ENCODE measurements around the gene POLR1E. TPM values are rescaled to one million over a fixed set of nuclear protein-coding genes. Genes with fewer than 3 reads are reported as not detected.

The POLR1E gene
- total and polyA plus RNA-seq, 10 of the 15 experiments (the other 5 are each of a cell fraction or from before 2014, with no cell fraction given): 13.7 to 71.3 (median 50.4) TPM

- TF ChIP-seq RAD21 (IDR thresholded peaks at IDR 0.05; ENCODE audit: insufficient read depth, low read depth, low read length): no peak
- no peak for TF ChIP-seq NFIC (IDR thresholded peaks at IDR 0.05; ENCODE audit: low read depth, low read length)
- no peak for TF ChIP-seq RCOR1 (conservative IDR thresholded peaks at IDR 0.05; ENCODE audit: low read depth, low read length)
- TF ChIP-seq MLLT1 (IDR thresholded peaks at IDR 0.05): no peak
- TF ChIP-seq JUND (IDR thresholded peaks at IDR 0.05; ENCODE audit: low read depth, low read length): no peak
- TF ChIP-seq E2F4 (IDR thresholded peaks at IDR 0.05; ENCODE audit: low read depth, low read length): no peak
- no peak for TF ChIP-seq NR2C2 (IDR thresholded peaks at IDR 0.05; ENCODE audit: borderline replicate concordance, control insufficient read depth, insufficient read length, low read depth)
- no peak for TF ChIP-seq CEBPB (IDR thresholded peaks at IDR 0.05; ENCODE audit: borderline replicate concordance in 1 of 2, low read depth in 2 of 2, low read length in 2 of 2)
- TF ChIP-seq KDM1A (IDR thresholded peaks at IDR 0.05; ENCODE audit: borderline replicate concordance): no peak; the same call in 1 of the 2 replicates
- TF ChIP-seq POLR2A (IDR thresholded peaks at IDR 0.05; ENCODE audit: low read depth, low read length): peak; percentile 72; the same call in 1 of the 2 replicates
- TF ChIP-seq ATF7 (IDR thresholded peaks at IDR 0.05; ENCODE audit: low read depth): no peak
- TF ChIP-seq ZNF687 (IDR thresholded peaks at IDR 0.05): peak; percentile 10; the same call in 1 of the 2 replicates
- TF ChIP-seq PKNOX1 (IDR thresholded peaks at IDR 0.05): no peak
- TF ChIP-seq SIN3A (IDR thresholded peaks at IDR 0.05; ENCODE audit: low read depth, low read length): no peak; the same call in 1 of the 2 replicates
- TF ChIP-seq TBL1XR1 (IDR thresholded peaks at IDR 0.05; ENCODE audit: low read depth, low read length): no peak
- TF ChIP-seq CEBPZ (IDR thresholded peaks at IDR 0.05; ENCODE audit: low read depth, low read length): no peak
- TF ChIP-seq DPF2 (IDR thresholded peaks at IDR 0.05): 0 out of 2 replicates have a peak, but pooled peaks have one; percentile 32
- no peak for TF ChIP-seq CHD2 (IDR thresholded peaks at IDR 0.05; ENCODE audit: borderline replicate concordance, low read depth, low read length)
- TF ChIP-seq WRNIP1 (IDR thresholded peaks at IDR 0.05; ENCODE audit: borderline replicate concordance, low read depth, low read length): no peak
- no peak for TF ChIP-seq RFX5 (IDR thresholded peaks at IDR 0.05; ENCODE audit: low read depth, low read length)
Measured at GRCh38 chr9:37466037-37466709, 19.6 kb upstream of the POLR1E start (continued).

Data from GM12878 (cell line).